HepG2 (cell line): ENCODE measurements around the gene GUCY2D. TPM values are rescaled to one million over a fixed set of nuclear protein-coding genes. Genes with fewer than 3 reads are reported as not detected.

Source experiments
- FLYWCH1 ChIP-seq: sonication (generic); formaldehyde crosslinking; IDR thresholded peaks from 2 replicates; pipeline ENCODE4 v1.8.1; 2023; ENCODE audit warnings: mild to moderate bottlenecking, missing genetic modification reagents
- FOSL2 ChIP-seq: sonication (generic); formaldehyde crosslinking; IDR thresholded peaks from 2 replicates; pipeline ENCODE4 v1.4.0; 2020; ENCODE audit warnings: missing genetic modification reagents
- HMG20A ChIP-seq: IDR thresholded peaks from 2 replicates; pipeline ENCODE4 v1.6.1; 2016; ENCODE audit warnings: borderline replicate concordance
- HNRNPLL ChIP-seq: fragments of 200-400 bp; formaldehyde crosslinking; IDR thresholded peaks from 2 replicates; pipeline ENCODE4 v1.6.1; 2017; ENCODE audit warnings: mild to moderate bottlenecking, low read depth, low read length; ENCODE audit not compliant: poor library complexity, severe bottlenecking
- KDM5B ChIP-seq: sonication (generic); formaldehyde crosslinking; IDR thresholded peaks from 2 replicates; pipeline ENCODE4 v1.4.0; 2020; ENCODE audit warnings: missing genetic modification reagents, mild to moderate bottlenecking, borderline replicate concordance
- KLF16 ChIP-seq, 2 experiments: sonication (generic) in 1 of 2; formaldehyde crosslinking in 1 of 2; IDR thresholded peaks; 2 replicates each; pipeline versions ENCODE4 v1.6.1 to v1.8.0; 2016 to 2023; ENCODE audit warnings: missing genetic modification reagents in 2 of 2, missing compliant biosample characterization in 1 of 2
- MTA1 ChIP-seq: sonication (generic); formaldehyde crosslinking; IDR thresholded peaks from 2 replicates; pipeline ENCODE4 v1.4.0; 2020; ENCODE audit warnings: missing genetic modification reagents, mild to moderate bottlenecking, borderline replicate concordance
- MXD4 ChIP-seq: IDR thresholded peaks from 2 replicates; pipeline ENCODE4 v1.6.1; 2016; ENCODE audit warnings: mild to moderate bottlenecking, missing biosample characterization, missing genetic modification reagents
- MXI1 ChIP-seq: IDR thresholded peaks from 3 replicates; pipeline ENCODE4 v1.6.1; 2012; ENCODE audit warnings: low read depth, low read length, inconsistent platforms, borderline replicate concordance
- RAD21 ChIP-seq: fragments of 450-650 bp; formaldehyde crosslinking; IDR thresholded peaks from 2 replicates; pipeline ENCODE4 v1.5.0; 2020; ENCODE audit warnings: mild to moderate bottlenecking
- REL ChIP-seq: sonication (generic); formaldehyde crosslinking; conservative IDR thresholded peaks from 2 replicates; pipeline ENCODE4 v1.8.0; 2022; ENCODE audit warnings: mild to moderate bottlenecking, missing genetic modification reagents, moderate library complexity
- STAT6 ChIP-seq: sonication (generic); formaldehyde crosslinking; IDR thresholded peaks from 2 replicates; pipeline ENCODE4 v1.4.0; 2020; ENCODE audit warnings: missing genetic modification reagents, mild to moderate bottlenecking, borderline replicate concordance
- TFDP1 ChIP-seq: IDR thresholded peaks from 2 replicates; pipeline ENCODE4 v1.6.1; 2016; ENCODE audit warnings: missing compliant biosample characterization, missing genetic modification reagents, borderline replicate concordance
- ZMYM3 ChIP-seq: sonication (generic); formaldehyde crosslinking; IDR thresholded peaks from 2 replicates; pipeline ENCODE4 v1.5.1; 2020; ENCODE audit warnings: mild to moderate bottlenecking, missing genetic modification reagents
- ZNF501 ChIP-seq: sonication (generic); formaldehyde crosslinking; IDR thresholded peaks from 2 replicates; pipeline ENCODE4 v1.5.1; 2020; ENCODE audit warnings: mild to moderate bottlenecking, moderate library complexity, missing genetic modification reagents
- ZNF629 ChIP-seq: sonication (generic); formaldehyde crosslinking; conservative IDR thresholded peaks from 2 replicates; pipeline ENCODE4 v1.5.0; 2020; ENCODE audit warnings: missing genetic modification reagents
- ZNF891 ChIP-seq: sonication (generic); formaldehyde crosslinking; IDR thresholded peaks from 2 replicates; pipeline ENCODE4 v1.5.0; 2020; ENCODE audit warnings: mild to moderate bottlenecking, missing genetic modification reagents
- polyA plus RNA-seq, 8 experiments: library from polyadenylated mRNA; depleted of rRNA in 3 of 8; stranded (reverse) in 7 of 8; unstranded in 1 of 8; fragments of >200 nt; fragmentation: Illumina TruSeq in 4 of 8; extraction: Trizol in 4 of 8; gene quantifications; 2 replicates each; pipeline versions ENCODE4 v1.2.1 to v1.2.3, GENCODE V29; 2011 to 2016; ENCODE audit warnings: low read depth in 4 of 8, missing spikeins in 1 of 8, mixed read lengths in 1 of 8; ENCODE audit not compliant: insufficient read depth in 1 of 8
- total RNA-seq, 5 experiments: library from RNA; depleted of rRNA; stranded (reverse); fragments of >200 nt; fragmentation: Illumina TruSeq; extraction: Trizol; gene quantifications; 2 replicates each; pipeline ENCODE4 v1.2.3, GENCODE V29; 2016; ENCODE audit warnings: low read depth in 1 of 5
- TF ChIP-seq, protein P1 (sequence below): sonication (generic); formaldehyde crosslinking; IDR thresholded peaks from 2 replicates; pipeline ENCODE4 v1.4.0; 2020; ENCODE audit warnings: mild to moderate bottlenecking, missing genetic modification reagents
- TF ChIP-seq, protein P2 (sequence below): sonication (generic); formaldehyde crosslinking; IDR thresholded peaks from 2 replicates; pipeline ENCODE4 v1.4.0; 2020; ENCODE audit warnings: mild to moderate bottlenecking, missing genetic modification reagents, borderline replicate concordance

GUCY2D gene
- total and polyA plus RNA-seq, 2 of the 13 experiments (the other 11 are each of a cell fraction or from before 2014, with no cell fraction given), result not detected

GRCh38 chr17:7989781-7990655 is 12.4 kb upstream of the GUCY2D start (continued):
- TF ChIP-seq HMG20A (CRISPR knock-in tag) (0 out of 2 replicates have a peak, but pooled peaks have one; percentile 11), MTA1 (CRISPR knock-in tag) (0 out of 2 replicates have a peak, but pooled peaks have one; percentile 35), ZNF629 (CRISPR knock-in tag) (no peak), STAT6 (no peak), ZNF891 (CRISPR knock-in tag) (0 out of 2 replicates have a peak, but pooled peaks have one; percentile 12), ZMYM3 (CRISPR knock-in tag) (peak; percentile 52; the same call in 1 of the 2 replicates), TFDP1 (CRISPR knock-in tag) (peak; percentile 37; the same call in 1 of the 2 replicates), FLYWCH1 (CRISPR knock-in tag) (0 out of 2 replicates have a peak, but pooled peaks have one; percentile 39), ZNF501 (CRISPR knock-in tag) (peak; percentile 78; the same call in 1 of the 2 replicates), HNRNPLL (peak; percentile 91), MXD4 (CRISPR knock-in tag) (0 out of 2 replicates have a peak, but pooled peaks have one; percentile 28), KDM5B (CRISPR knock-in tag) (peak; percentile 91), REL (CRISPR knock-in tag) (no peak), FOSL2 (peak; percentile 32), MXI1 (peak; percentile 56; the same call in 1 of the 3 replicates), KLF16 (CRISPR knock-in tag; IDR thresholded peaks at IDR 0.05) (peak in 1 of 2 experiments; percentile 72; a peak in 1 of 4 replicates), RAD21 (peak; percentile 85)
- TF ChIP-seq, protein P1, sequence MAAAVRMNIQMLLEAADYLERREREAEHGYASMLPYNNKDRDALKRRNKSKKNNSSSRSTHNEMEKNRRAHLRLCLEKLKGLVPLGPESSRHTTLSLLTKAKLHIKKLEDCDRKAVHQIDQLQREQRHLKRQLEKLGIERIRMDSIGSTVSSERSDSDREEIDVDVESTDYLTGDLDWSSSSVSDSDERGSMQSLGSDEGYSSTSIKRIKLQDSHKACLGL (CRISPR knock-in tag), result peak; percentile 36; the same call in 1 of the 2 replicates
- TF ChIP-seq, protein P2, sequence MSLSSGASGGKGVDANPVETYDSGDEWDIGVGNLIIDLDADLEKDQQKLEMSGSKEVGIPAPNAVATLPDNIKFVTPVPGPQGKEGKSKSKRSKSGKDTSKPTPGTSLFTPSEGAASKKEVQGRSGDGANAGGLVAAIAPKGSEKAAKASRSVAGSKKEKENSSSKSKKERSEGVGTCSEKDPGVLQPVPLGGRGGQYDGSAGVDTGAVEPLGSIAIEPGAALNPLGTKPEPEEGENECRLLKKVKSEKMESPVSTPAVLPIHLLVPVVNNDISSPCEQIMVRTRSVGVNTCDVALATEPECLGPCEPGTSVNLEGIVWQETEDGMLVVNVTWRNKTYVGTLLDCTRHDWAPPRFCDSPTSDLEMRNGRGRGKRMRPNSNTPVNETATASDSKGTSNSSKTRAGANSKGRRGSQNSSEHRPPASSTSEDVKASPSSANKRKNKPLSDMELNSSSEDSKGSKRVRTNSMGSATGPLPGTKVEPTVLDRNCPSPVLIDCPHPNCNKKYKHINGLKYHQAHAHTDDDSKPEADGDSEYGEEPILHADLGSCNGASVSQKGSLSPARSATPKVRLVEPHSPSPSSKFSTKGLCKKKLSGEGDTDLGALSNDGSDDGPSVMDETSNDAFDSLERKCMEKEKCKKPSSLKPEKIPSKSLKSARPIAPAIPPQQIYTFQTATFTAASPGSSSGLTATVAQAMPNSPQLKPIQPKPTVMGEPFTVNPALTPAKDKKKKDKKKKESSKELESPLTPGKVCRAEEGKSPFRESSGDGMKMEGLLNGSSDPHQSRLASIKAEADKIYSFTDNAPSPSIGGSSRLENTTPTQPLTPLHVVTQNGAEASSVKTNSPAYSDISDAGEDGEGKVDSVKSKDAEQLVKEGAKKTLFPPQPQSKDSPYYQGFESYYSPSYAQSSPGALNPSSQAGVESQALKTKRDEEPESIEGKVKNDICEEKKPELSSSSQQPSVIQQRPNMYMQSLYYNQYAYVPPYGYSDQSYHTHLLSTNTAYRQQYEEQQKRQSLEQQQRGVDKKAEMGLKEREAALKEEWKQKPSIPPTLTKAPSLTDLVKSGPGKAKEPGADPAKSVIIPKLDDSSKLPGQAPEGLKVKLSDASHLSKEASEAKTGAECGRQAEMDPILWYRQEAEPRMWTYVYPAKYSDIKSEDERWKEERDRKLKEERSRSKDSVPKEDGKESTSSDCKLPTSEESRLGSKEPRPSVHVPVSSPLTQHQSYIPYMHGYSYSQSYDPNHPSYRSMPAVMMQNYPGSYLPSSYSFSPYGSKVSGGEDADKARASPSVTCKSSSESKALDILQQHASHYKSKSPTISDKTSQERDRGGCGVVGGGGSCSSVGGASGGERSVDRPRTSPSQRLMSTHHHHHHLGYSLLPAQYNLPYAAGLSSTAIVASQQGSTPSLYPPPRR, result 0 out of 2 replicates have a peak, but pooled peaks have one; percentile 29
